HG03469 (cell line): ENCODE measurements around the gene HDLBP.
"Not testable (repeated sequence)": the region's sequence is repeated elsewhere in the genome, so short reads cannot be mapped to it uniquely, and the experiment has no call there.

Source experiments
- ATAC-seq: cut with Tn5 transposase; IDR thresholded peaks from one replicate; pipeline ENCODE4 v1.9.1; 2021; ENCODE audit warnings: mild to moderate bottlenecking, moderate library complexity, moderate number of reproducible peaks; ENCODE audit not compliant: unreplicated experiment

The HDLBP gene

GRCh38 chr2:241279828-241280227 lies 35.6 kb downstream of the HDLBP start:
- ATAC-seq, result no peak

GRCh38 chr2:241279413-241279812 lies 36.1 kb downstream of the HDLBP start:
- ATAC-seq, result no peak

- ATAC-seq, result not testable (repeated sequence)
Observed at GRCh38 chr2:241278306-241278705, 37.2 kb downstream of the HDLBP start.

DNA sequence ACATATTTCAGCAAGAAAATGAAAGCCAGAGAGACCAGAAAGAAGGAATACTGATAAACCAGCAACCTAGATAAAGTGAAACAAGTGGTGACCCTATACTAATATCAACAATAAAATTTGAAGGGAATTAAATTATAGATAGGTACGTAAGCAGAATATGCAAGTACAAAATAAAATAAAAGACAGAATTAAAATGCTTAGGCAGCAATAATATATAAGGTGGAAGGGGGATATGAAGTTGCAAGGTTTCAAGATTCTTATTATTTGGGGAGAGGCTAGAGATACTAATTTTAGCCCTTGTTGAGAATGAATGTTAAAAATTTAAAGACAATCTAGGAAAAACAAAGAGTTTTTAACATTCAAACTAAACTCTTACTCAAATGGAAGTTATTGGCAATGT lies 39.6 kb downstream of the HDLBP start:
- ATAC-seq, result no peak

GRCh38 chr2:241275504-241275903 lies 40.0 kb downstream of the HDLBP start:
- ATAC-seq, result no peak

DNA sequence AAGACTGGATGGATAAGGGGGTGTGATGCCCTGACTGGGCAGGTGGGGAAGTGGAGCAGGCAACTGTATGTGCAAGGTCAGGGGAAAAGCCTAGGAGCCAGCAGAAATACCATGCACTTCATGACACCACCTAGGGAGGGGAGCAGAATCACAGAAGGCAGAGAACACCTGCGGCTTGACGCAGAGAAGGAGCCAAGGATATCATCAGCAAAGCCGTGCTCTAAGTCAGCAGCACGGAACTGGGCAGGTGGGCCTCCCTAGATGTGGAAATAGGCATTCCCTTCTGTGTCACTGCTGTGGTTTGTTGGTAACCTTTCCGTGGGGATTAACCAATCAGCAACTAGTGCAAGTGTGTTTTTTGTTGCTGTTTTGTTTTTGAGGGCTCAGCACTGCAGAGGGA lies 41.3 kb downstream of the HDLBP start:
- no peak for ATAC-seq

- ATAC-seq, result no peak
Observed at GRCh38 chr2:241273210-241274020, 42.1 kb downstream of the HDLBP start.

- ATAC-seq, result no peak
Observed at GRCh38 chr2:241272303-241273209, 42.9 kb downstream of the HDLBP start.

DNA sequence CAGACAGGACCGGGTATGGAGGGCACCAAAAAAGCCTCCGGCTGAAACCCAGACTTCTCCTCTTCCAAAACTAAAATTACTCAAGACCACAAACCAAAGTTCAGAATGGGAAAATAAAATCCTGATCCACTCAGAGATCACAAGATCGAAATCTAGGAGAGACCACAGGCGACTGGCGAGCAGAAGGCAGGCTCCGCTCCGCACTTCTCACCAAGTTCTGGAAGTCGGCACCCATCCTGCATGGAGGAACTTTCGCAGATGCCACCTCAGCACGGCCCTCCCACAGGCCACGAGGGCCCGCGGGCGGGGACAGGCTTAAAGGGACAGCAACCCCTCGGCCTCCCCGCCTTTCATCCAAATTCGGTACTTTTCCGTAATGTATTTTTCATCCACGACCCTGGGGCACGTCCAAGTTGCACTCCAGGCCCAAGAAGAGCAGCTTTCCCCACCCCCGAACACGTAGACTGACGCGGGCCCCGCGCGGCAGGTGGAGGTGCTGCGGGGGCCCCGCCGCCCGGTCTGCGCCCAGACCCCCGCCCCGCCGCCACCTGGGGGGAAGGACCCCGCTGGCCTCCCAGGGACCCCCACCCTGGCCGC lies 43.7 kb downstream of the HDLBP start:
- ATAC-seq, result peak; percentile 39

DNA sequence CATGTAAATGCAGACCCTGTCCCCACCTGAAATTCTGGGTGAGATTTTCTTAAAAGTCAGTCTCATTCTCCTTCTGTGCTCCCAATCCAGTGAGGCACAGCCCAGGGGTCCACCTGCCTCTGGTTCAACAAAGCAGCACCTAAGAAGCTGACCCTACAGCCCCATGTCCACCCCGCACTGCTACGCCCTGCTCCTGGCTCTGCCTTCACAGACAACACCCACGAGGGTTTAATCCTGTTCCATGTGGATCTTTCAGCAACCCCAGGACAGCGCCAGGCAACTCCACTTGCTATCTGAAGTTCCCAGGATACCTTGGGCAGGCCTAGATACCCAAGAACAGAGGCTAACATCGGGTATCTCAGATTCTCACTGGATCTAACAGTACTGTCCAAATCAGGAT lies 44.9 kb downstream of the HDLBP start:
- no peak for ATAC-seq

- no peak for ATAC-seq
Observed at GRCh38 chr2:241269707-241270520, 45.6 kb downstream of the HDLBP start.

DNA sequence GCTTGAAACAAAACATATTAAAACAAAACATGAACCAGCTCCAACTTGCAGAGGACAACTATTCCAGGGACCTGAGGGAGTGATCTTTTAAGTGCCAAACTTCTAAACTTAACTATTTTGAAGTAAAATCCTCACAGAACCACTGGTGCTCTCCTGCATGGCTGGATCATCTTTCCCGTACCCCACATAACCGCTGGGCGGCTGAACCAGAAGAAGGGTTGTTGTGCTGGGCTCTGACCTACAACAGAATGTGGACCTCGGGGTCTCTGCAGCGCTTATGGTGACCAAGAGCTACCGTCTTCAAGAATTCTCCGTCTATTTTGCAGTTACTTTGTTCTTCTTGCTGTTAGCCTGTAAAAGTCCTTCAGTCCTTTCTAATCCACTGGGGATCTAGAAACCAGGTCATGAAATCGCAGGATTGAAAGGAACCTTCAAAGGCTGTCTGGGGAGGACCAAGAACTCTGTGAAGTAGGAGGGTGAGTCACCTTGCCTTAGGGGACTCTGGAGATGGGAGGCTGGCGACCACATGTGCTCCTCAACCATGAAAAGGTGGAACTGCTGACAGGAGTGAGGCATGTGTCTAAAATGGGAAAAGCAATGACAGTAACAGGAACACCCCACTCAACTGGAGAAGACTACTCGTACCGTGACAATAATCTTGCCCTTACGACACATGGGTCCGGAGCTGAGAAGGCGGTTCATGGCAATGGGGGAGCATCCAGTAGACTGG lies 46.6 kb downstream of the HDLBP start:
- no peak for ATAC-seq

GRCh38 chr2:241268306-241268705 lies 47.2 kb downstream of the HDLBP start:
- no peak for ATAC-seq

DNA sequence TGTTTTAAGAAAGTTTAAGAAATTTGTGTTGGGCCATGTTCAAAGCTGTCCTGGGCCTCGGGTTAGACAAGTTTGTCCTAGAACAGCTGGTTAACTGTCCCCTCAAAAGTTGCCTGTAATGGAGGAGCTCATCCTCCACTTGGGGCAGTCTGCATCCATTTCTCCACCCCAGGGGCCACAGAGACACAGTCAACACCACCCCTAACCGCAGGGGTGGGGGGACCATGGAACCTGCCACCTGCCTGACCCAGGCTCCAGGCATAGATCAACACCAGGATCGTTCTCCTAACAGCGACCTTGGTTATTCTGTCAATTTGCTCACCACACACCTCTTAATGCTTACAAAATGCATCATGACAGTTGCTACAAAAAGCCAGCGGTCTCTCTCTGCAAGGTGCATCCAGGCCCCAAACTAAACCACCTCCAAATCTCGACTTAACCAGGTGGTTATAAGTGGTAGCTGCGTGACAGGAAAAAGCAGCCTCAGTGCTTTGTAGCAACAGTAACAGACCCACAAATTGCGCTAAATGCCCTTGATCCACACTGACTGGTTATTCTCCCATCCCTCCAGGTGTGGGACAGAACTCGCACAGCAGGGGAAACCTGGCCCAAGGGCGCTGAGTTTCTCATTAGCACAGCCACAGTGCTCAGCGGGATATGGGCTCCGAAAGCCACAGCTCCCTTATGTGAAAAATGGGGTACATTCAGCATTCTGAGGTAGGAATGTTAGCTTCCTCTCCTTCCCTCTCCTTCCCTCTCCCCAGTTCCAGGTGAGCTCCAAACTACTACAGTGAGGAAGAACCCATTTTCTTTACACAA lies 48.0 kb downstream of the HDLBP start:
- no peak for ATAC-seq

GRCh38 chr2:241265506-241265905 lies 50.0 kb downstream of the HDLBP start:
- ATAC-seq, result no peak

DNA sequence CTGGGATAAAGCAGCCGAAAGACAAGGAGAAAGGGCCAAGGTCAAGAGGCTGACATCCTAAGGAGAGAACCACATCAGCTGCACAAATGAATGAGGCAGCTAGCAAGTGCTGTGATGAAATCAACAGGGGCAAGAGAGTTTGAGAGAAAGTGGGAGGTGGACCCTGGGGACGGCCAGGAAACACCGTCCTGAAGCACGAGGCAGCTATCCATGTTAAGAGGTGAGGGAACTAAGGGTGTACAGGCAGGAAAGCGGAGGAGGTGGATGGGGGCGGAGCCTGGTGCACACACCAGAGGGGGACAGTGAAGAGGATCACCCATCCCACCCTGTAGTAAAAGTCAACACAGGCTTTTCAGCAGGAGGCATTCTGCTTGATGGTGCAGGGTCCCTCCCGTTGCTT lies 52.4 kb downstream of the HDLBP start:
- ATAC-seq, result no peak

GRCh38 chr2:241261628-241262027 lies 53.8 kb downstream of the HDLBP start:
- no peak for ATAC-seq

DNA sequence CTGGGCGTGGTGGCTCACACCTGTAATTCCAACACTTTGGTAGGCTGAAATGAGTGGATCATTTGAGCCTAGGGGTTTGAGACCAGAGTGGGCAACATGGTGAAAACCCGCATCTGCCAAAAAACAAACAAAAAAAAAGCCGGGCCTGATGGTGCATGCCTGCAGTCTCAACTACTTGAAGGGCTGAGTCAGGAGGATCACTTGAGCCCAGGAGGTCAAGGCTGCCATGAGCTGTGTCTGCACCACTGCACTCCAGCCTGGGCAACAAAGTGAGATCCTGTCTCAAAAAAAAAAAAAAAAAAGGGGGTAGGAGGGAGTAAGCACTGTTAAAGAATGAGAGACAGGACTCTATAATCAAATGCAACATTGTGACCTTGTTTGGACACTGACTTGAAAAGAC lies 54.6 kb downstream of the HDLBP start:
- ATAC-seq, result no peak
